NCI-H2029 (cell line): Measurements from ENCODE around the gene APOC4.
"Not testable (repeated sequence)": the region's sequence is repeated elsewhere in the genome, so short reads cannot be mapped to it uniquely, and the experiment has no call there.

ENCODE experiments used
- DNase-seq: peaks from one replicate; lab custom pipeline; 2025; lab: John Stamatoyannopoulos, UW

APOC4 gene, protein sequence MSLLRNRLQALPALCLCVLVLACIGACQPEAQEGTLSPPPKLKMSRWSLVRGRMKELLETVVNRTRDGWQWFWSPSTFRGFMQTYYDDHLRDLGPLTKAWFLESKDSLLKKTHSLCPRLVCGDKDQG

DNA sequence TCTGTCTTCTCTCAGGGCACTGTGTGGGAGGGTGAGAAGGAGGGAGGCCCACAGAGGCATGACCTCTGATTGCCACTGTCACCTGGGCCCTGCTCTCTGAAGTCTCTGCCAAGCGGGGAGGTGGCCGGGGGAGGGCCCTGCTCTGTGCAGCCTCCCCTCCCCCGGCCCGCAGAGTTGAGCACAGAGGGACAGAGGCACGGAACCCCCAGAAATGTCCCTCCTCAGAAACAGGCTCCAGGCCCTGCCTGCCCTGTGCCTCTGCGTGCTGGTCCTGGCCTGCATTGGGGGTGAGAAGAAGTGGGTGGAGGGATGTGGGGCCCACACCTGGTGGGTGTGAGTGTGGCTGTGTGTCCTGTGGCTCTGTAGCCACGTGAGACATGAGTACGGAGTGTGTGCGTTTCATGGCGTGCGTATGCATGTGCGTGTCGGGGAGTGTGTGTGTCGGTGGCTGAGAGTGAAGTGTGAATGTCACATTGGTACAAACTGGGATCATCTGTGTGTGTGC, at the start of gene APOC4:
Gene APOC4 (plus strand): TSS at position 171 of the 505 bp plus-strand sequence. CDS start 41 bp downstream, at position 212.
- no peak for DNase-seq

DNA sequence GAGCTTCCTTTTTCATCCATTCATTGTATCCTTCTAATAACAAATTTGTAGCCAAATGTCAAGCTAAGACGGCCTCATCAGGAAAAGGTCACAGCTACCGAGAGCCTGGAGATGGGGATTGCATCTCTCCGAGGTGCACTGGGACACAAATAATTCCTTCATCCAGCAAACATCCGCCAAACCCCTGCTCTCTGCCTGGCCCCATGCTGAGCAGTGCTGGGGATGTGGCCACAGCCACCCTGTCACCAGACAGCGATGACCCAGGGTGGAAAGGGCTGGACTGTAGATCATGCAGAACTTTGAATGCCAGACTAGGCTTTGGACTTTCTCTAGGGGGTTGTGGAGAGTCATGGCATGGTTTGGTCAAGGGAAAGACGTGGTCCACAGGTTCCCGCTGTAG, 49.1 kb upstream of the APOC4 start:
- no peak for DNase-seq

DNA sequence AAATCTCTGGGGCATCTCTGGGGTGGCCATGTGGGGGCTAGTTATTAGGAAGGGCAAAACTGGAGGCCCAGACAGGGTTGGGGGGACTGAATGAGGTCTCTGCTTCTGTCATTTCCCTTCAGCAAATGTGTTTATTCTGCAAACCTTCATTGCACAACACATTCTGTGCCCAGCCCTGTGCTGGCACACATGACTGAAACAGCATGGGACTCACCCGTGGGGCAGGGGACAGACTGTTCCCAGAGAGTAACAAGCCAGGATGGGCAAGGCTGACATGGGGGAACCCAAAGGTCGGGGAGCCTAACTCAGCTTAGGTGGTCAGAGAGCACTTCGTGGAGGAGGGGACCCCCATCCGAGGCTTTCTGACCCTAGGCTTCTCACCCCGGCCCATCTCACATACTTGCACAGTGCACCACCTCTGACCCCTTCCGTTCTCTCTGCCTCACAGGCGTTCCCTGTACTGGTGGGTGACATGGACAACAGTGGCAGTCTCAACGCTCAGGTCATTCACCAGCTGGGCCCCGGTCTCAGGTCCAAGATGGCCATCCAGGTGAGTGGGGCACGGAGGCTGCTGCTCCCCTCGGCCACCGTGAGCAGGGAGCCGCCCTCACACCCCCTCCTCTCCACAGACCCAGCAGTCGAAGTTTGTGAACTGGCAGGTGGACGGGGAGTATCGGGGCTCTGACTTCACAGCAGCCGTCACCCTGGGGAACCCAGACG, 48.5 kb upstream of the APOC4 start:
- DNase-seq, result no peak

DNA sequence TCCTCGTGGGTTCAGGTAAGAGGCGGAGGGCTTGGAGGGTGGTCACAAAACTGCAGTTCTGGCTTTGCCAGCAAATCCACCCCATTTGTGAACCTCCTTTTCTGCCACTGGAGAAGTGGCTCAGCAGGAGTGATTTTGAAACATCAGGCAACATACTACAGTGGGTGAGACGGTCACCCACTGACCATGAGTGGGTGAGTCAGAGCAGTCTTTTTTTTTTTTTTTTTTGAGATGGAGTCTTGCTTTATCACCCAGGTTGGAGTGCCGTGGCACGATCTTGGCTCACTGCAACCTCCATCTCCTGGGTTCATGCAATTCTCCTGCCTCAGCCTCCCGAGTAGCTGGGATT, 48.0 kb upstream of the APOC4 start:
- no peak for DNase-seq

DNA sequence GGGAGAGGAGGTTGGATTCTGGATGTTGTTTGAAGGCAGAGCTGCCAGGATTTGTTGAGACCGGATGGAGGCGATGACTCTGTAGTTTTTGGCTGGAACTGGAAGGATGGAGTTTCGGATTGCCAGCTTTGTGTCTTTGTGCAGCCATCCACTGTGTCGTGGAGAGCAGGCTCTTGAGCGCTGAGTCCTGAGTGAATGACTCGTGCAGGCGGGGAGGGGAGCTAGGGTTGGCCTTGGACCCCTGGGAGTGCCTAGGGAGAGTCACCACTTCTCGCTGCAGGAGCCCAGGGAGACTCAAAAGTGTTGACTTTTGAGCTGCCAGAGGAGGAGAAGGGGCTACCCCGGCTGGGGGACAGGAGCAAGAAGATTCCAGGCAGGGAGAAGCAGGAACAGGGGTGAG, 47.1 kb upstream of the APOC4 start:
- DNase-seq, result no peak

DNA sequence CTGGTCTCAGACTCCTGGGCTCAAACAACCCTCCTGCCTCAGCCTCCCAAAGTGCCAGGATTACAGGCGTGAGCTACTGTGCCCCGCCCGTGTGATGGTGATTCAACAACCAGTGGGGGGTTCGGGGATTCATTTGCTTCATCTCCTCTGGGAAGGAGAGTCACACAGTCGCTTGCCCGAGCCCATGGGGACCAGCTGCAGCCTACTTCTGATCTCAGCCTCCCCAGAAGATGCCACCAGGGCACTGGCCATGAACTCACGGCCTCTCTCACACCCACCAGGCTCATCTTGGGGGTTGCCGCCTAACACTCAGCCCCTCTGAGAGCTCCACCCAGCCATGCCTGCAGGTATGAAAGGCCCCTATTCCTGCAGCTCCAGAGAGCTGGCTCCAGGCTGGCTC, 44.2 kb upstream of the APOC4 start:
- no peak for DNase-seq

DNA sequence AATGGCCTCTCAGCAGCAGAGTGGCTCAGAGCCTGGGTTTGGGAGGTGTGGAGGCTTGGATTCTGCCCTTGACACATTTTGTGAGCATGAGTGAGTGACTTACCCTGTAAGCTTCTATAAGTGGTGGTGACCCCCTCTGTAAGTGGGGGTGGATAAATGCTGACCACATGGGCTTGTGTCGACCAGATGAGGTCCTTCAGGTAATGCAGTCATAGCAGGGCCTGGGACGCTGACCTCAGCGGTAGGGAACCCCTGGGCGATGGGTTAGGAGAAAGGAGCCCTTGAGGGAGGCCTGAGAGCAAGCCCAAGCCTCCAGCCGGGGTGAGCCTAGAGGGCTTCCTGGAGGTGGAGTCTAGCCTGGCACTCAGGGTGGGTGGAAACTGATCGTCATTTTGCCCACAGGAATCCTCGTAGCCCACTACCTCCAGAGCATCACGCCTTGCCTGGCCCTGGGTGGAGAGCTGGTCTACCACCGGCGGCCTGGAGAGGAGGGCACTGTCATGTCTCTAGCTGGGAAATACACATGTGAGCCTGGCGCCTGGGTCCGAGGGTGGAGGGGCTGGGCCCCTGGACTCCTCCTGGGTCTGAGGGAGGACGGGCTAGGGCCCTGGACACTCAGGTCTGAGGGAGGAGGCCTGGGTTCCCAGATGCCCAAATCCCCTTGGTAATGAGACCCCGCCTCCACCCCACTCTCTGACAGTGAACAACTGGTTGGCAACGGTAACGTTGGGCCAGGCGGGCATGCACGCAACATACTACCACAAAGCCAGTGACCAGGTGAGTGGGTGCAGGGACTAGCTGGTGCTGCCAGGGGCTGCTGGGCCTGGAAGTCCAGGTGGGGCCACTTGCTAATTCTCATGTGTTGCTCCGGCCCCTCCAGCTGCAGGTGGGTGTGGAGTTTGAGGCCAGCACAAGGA, 41.5 kb upstream of the APOC4 start:
- DNase-seq, result no peak

DNA sequence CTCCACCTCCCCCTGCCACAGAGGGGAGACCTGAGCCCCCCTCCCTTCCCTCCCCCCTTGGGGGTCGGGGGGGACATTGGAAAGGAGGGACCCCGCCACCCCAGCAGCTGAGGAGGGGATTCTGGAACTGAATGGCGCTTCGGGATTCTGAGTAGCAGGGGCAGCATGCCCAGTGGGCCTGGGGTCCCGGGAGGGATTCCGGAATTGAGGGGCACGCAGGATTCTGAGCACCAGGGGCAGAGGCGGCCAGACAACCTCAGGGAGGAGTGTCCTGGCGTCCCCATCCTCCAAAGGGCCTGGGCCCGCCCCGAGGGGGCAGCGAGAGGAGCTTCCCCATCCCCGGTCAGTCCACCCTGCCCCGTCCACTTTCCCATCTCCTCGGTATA, 38.8 kb upstream of the APOC4 start:
- no peak for DNase-seq

DNA sequence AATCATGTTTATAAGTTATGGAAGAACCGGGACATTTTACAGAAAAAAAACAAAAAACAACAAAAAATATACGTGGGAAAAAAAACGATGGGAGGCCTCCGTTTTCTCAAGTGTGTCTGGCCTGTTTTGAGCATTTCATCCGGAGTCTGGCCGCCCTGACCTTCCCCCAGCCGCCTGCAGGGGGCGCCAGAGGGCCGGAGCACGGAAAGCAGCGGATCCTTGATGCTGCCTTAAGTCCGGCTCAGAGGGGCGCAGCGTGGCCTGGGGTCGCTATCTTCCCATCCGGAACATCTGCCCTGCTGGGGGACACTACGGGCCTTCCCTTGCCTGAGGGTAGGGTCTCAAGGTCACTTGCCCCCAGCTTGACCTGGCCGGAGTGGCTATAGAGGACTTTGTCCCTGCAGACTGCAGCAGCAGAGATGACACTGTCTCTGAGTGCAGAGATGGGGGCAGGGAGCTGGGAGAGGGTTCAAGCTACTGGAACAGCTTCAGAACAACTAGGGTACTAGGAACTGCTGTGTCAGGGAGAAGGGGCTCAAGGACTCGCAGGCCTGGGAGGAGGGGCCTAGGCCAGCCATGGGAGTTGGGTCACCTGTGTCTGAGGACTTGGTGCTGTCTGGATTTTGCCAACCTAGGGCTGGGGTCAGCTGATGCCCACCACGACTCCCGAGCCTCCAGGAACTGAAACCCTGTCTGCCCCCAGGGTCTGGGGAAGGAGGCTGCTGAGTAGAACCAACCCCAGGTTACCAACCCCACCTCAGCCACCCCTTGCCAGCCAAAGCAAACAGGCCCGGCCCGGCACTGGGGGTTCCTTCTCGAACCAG, 38.2 kb upstream of the APOC4 start:
- DNase-seq, result no peak

DNA sequence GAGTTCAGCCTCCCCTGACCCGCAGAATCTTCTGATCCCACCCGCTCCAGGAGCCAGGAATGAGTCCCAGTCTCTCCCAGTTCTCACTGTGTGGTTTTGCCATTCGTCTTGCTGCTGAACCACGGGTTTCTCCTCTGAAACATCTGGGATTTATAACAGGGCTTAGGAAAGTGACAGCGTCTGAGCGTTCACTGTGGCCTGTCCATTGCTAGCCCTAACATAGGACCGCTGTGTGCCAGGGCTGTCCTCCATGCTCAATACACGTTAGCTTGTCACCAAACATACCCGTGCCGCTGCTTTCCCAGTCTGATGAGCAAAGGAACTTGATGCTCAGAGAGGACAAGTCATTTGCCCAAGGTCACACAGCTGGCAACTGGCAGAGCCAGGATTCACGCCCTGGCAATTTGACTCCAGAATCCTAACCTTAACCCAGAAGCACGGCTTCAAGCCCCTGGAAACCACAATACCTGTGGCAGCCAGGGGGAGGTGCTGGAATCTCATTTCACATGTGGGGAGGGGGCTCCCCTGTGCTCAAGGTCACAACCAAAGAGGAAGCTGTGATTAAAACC, 37.5 kb upstream of the APOC4 start:
- no peak for DNase-seq

DNA sequence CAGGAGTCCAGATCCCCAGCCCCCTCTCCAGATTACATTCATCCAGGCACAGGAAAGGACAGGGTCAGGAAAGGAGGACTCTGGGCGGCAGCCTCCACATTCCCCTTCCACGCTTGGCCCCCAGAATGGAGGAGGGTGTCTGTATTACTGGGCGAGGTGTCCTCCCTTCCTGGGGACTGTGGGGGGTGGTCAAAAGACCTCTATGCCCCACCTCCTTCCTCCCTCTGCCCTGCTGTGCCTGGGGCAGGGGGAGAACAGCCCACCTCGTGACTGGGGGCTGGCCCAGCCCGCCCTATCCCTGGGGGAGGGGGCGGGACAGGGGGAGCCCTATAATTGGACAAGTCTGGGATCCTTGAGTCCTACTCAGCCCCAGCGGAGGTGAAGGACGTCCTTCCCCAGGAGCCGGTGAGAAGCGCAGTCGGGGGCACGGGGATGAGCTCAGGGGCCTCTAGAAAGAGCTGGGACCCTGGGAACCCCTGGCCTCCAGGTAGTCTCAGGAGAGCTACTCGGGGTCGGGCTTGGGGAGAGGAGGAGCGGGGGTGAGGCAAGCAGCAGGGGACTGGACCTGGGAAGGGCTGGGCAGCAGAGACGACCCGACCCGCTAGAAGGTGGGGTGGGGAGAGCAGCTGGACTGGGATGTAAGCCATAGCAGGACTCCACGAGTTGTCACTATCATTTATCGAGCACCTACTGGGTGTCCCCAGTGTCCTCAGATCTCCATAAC, 36.4 kb upstream of the APOC4 start, which contains the start of gene APOE:
Gene APOE (plus strand): TSS at position 360 of the 724 bp plus-strand sequence. CDS start 829 bp downstream, outside the sequence.
- no peak for DNase-seq

DNA sequence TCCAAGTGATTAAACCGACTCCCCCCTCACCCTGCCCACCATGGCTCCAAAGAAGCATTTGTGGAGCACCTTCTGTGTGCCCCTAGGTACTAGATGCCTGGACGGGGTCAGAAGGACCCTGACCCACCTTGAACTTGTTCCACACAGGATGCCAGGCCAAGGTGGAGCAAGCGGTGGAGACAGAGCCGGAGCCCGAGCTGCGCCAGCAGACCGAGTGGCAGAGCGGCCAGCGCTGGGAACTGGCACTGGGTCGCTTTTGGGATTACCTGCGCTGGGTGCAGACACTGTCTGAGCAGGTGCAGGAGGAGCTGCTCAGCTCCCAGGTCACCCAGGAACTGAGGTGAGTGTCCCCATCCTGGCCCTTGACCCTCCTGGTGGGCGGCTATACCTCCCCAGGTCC, 34.4 kb upstream of the APOC4 start:
- DNase-seq, result no peak

DNA sequence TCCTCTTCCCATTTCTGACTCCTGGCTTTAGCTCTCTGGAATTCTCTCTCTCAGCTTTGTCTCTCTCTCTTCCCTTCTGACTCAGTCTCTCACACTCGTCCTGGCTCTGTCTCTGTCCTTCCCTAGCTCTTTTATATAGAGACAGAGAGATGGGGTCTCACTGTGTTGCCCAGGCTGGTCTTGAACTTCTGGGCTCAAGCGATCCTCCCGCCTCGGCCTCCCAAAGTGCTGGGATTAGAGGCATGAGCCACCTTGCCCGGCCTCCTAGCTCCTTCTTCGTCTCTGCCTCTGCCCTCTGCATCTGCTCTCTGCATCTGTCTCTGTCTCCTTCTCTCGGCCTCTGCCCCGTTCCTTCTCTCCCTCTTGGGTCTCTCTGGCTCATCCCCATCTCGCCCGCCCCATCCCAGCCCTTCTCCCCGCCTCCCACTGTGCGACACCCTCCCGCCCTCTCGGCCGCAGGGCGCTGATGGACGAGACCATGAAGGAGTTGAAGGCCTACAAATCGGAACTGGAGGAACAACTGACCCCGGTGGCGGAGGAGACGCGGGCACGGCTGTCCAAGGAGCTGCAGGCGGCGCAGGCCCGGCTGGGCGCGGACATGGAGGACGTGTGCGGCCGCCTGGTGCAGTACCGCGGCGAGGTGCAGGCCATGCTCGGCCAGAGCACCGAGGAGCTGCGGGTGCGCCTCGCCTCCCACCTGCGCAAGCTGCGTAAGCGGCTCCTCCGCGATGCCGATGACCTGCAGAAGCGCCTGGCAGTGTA, 33.8 kb upstream of the APOC4 start:
- DNase-seq, result no peak

DNA sequence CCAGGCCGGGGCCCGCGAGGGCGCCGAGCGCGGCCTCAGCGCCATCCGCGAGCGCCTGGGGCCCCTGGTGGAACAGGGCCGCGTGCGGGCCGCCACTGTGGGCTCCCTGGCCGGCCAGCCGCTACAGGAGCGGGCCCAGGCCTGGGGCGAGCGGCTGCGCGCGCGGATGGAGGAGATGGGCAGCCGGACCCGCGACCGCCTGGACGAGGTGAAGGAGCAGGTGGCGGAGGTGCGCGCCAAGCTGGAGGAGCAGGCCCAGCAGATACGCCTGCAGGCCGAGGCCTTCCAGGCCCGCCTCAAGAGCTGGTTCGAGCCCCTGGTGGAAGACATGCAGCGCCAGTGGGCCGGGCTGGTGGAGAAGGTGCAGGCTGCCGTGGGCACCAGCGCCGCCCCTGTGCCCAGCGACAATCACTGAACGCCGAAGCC, 33.2 kb upstream of the APOC4 start:
- no peak for DNase-seq

DNA sequence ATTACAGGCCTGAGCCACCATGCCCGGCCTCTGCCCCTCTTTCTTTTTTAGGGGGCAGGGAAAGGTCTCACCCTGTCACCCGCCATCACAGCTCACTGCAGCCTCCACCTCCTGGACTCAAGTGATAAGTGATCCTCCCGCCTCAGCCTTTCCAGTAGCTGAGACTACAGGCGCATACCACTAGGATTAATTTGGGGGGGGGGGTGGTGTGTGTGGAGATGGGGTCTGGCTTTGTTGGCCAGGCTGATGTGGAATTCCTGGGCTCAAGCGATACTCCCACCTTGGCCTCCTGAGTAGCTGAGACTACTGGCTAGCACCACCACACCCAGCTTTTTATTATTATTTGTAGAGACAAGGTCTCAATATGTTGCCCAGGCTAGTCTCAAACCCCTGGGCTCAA, 32.3 kb upstream of the APOC4 start:
- DNase-seq, result no peak

DNA sequence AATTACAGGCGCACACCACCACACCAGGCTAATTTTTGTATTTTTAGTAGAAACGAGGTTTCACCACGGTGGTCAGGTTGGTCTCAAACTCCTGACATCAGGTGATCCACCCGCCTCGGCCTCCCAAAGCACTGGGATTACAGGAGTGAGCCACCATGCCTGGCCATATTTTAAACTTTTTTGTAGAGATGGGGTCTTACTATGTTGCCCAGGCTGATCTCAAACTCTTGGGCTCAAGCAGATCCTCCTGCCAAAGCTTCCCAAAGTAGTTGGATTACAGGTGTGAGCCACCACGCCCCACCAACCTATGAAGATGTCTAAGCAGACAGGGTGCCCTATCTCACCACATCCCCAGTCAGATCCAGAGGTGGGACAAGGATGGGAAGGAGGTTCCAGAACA, 30.1 kb upstream of the APOC4 start:
- DNase-seq, result not testable (repeated sequence)

DNA sequence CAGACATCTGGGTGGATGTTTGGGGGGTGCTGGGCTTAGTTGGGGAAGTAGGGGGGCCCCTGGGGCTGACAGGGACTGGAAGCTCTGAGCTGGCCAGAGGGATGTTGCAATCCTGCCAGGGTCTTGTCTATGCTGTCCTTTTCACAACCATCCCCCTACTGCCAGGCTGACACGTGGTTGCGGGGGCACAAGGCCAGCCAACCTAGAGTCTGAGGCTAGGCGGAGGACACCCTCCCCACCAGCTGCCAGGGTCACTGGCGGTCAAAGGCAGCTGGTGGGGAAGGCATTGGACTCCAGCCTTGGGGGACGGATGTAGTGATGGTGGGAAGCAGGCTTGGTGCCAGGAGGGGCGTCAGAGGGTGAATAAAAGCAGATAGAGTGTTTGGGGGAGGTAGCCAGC, 29.2 kb upstream of the APOC4 start:
- DNase-seq, result no peak

DNA sequence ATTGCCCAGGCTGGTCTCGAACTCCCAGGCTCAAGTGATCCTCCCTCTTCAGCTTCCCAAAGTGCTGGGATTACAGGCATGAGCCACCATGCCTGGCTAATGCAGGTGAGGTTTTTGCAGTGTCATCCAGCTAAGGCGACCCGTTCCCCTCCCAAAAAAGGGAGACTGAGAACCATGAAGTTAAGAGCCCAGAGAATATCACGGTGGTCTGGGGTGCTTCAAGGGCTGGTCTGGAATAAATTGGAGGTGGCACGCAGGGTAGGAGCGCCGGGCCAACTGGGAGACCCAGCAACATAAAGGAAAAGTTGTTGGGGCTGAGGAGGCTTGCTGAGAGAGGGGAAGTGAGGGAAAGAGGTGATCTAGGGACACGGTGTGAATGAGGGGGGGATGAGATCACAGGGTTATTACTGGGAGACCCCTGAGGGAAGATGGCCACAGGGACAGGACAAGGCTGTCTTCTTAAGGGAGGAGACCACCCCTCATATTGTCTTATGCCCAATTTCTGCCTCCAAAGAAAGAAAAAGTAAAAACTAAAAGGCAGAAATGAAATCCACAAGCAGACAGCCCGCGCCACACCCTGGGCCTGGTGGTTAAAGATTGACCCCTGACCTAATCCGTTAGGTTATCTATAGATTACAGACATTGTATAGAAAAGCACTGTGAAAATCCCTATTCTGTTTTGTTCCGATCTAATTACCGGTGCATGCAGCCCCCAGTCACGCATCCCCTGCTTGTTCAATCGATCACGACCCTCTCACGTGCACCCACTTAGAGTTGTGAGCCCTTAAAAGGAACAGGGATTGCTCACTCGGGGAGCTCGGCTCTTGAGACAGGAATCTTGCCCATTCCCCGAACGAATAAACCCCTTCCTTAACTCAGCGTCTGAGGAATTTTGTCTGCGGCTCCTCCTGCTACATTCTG, 28.3 kb upstream of the APOC4 start:
- not testable (repeated sequence) for DNase-seq
